Measurements from ENCODE around the gene EPPIN.

GRCh38 chr20:45555198-45555597 lies 8.0 kb upstream of the EPPIN start:
- TF ChIP-seq CTCF (conservative IDR thresholded peaks at IDR 0.05 in 1 of 2, IDR thresholded peaks at IDR 0.05 in 1 of 2; ENCODE audit: low read depth in 1 of 2, low read length in 2 of 2) = no peak
- TF ChIP-seq EZH2 (IDR thresholded peaks at IDR 0.05; ENCODE audit: low read length, missing control alignments) = no peak

Measured in fibroblast of lung (primary cell).